GM19240 (cell line): ENCODE results near the gene NEK9.
"Not testable (repeated sequence)": the region's sequence is repeated elsewhere in the genome, so short reads cannot be mapped to it uniquely, and the experiment has no call there.

ENCODE experiments used
- DNase-seq: peaks from one replicate; pipeline ENCODE4 v3.0.0; 2011; ENCODE audit warnings: low spot score; ENCODE audit not compliant: insufficient read length

Gene NEK9

GRCh38 chr14:75067765-75068164 is 59.1 kb downstream of the NEK9 start:
- DNase-seq = not testable (repeated sequence)

GRCh38 chr14:75067212-75067611 is 59.6 kb downstream of the NEK9 start:
- no peak for DNase-seq

- no peak for DNase-seq
Observed at GRCh38 chr14:75066691-75067090, 60.2 kb downstream of the NEK9 start.

GRCh38 chr14:75064205-75064567 is 62.7 kb downstream of the NEK9 start:
- no peak for DNase-seq

- peak; percentile 74 for DNase-seq
Observed at GRCh38 chr14:75063491-75064204, 63.2 kb downstream of the NEK9 start, which contains the start of gene ACYP1. Gene ACYP1, minus strand, starts transcription at chr14:75064024. Its CDS starts 471 bp downstream, at chr14:75063553.

- DNase-seq = no peak
Observed at GRCh38 chr14:75063013-75063412, 63.8 kb downstream of the NEK9 start.

- no peak for DNase-seq
Observed at GRCh38 chr14:75060420-75060819, 66.4 kb downstream of the NEK9 start.

- no peak for DNase-seq
Observed at GRCh38 chr14:75059642-75060041, 67.2 kb downstream of the NEK9 start.

GRCh38 chr14:75054421-75054820 is 72.4 kb downstream of the NEK9 start:
- no peak for DNase-seq

- no peak for DNase-seq
Observed at GRCh38 chr14:75053396-75054291, 73.2 kb downstream of the NEK9 start.

GRCh38 chr14:75051556-75051899 is 75.3 kb downstream of the NEK9 start:
- no peak for DNase-seq

GRCh38 chr14:75050852-75051555 is 75.8 kb downstream of the NEK9 start, which contains the start of gene MLH3:
Gene MLH3, minus strand, starts transcription at chr14:75051467. Its CDS starts 1,812 bp downstream, at chr14:75049655.
- DNase-seq = peak; percentile 48

GRCh38 chr14:75049731-75050201 is 77.1 kb downstream of the NEK9 start:
- no peak for DNase-seq

GRCh38 chr14:75049136-75049535 is 77.7 kb downstream of the NEK9 start:
- DNase-seq = no peak

GRCh38 chr14:75048101-75048500 is 78.7 kb downstream of the NEK9 start:
- no peak for DNase-seq

- DNase-seq = no peak
Observed at GRCh38 chr14:75047506-75047905, 79.3 kb downstream of the NEK9 start.

- no peak for DNase-seq
Observed at GRCh38 chr14:75046899-75047298, 79.9 kb downstream of the NEK9 start.

GRCh38 chr14:75046275-75046674 is 80.6 kb downstream of the NEK9 start:
- DNase-seq = no peak

- no peak for DNase-seq
Observed at GRCh38 chr14:75044752-75045151, 82.1 kb downstream of the NEK9 start.

- no peak for DNase-seq
Observed at GRCh38 chr14:75044322-75044721, 82.5 kb downstream of the NEK9 start.

GRCh38 chr14:75042035-75042434 is 84.8 kb downstream of the NEK9 start:
- no peak for DNase-seq

GRCh38 chr14:75041613-75042012 is 85.2 kb downstream of the NEK9 start:
- no peak for DNase-seq
